Stimulated activated memory B cell treated with anti-CD40 and anti-IgM and Interleukin-4, amounts not matched to agents 10 μg/mL and 1 μg/mL and 100 μg/mL, for 72 hours (primary cell): ENCODE data around the gene OR52K2.
"Not testable (repeated sequence)": the region's sequence is repeated elsewhere in the genome, so short reads cannot be mapped to it uniquely, and the experiment has no call there.

Experiments used
- ATAC-seq: fragments of 150-1000 bp; cut with Tn5 transposase; 2 replicates; pipeline ENCODE4 v1.10.0; 2021
- H3K27ac Mint-ChIP-seq: one replicate; pipeline ENCODE4 v1.8.0; 2022; ENCODE audit warnings: mild to moderate bottlenecking, mixed read lengths
- H3K27me3 Mint-ChIP-seq: one replicate; pipeline ENCODE4 v1.8.0; 2022; ENCODE audit warnings: mixed read lengths
- H3K36me3 Mint-ChIP-seq: one replicate; pipeline ENCODE4 v1.8.0; 2022; ENCODE audit warnings: mixed read lengths
- H3K4me1 Mint-ChIP-seq: one replicate; pipeline ENCODE4 v1.8.0; 2022; ENCODE audit warnings: mixed read lengths
- H3K4me3 Mint-ChIP-seq: one replicate; pipeline ENCODE4 v1.8.0; 2022; ENCODE audit warnings: mild to moderate bottlenecking, moderate library complexity, mixed read lengths
- H3K9me3 Mint-ChIP-seq: one replicate; pipeline ENCODE4 v1.8.0; 2022; ENCODE audit warnings: mixed read lengths

Gene OR52K2

GRCh38 chr11:4448995-4449394 lies at the start of gene OR52K2:
Gene OR52K2, plus strand, starts transcription at chr11:4449295. Its CDS starts 45 bp downstream, at chr11:4449340.
- ATAC-seq, result no peak
- peaks cover 8% of the 10 kb centered on the region for H3K27me3 Mint-ChIP-seq
- H3K4me1 Mint-ChIP-seq, result peaks cover 2% of the 10 kb centered on the region
- peaks cover 2% of the 10 kb centered on the region for H3K36me3 Mint-ChIP-seq
- H3K4me3 Mint-ChIP-seq, result no peak within 1 kb of the TSS
- no peak within 1 kb of the TSS for H3K27ac Mint-ChIP-seq
- H3K9me3 Mint-ChIP-seq, result peaks cover 1% of the 10 kb centered on the region

DNA sequence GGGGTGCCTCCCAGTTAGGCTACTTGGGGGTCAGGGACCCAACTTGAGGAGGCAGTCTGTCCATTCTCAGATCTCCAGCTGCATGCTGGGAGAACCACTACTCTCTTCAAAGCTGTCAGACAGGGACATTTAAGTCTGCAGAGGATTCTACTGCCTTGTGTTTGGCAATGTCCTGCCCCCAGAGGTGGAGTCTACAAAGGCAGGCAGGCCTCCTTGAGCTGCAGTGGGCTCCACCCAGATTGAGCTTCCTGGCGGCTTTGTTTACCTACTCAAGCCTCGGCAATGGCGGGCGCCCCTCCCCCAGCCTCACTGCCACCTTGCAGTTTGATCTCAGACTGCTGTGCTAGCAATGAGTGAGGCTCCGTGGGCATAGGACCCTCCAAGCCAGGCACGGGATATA lies 42.9 kb upstream of the OR52K2 start:
- not testable (repeated sequence) for H3K36me3 Mint-ChIP-seq, H3K4me3 Mint-ChIP-seq, H3K9me3 Mint-ChIP-seq, H3K4me1 Mint-ChIP-seq, H3K27ac Mint-ChIP-seq, ATAC-seq
- peaks cover 37% of the 10 kb centered on the region for H3K27me3 Mint-ChIP-seq

GRCh38 chr11:4416306-4416705 lies 32.8 kb upstream of the OR52K2 start:
- Mint-ChIP-seq H3K4me3 (no peak overlapping the region), H3K4me1 (no peaks in the 10 kb centered on the region), H3K27me3 (peaks cover 11% of the 10 kb centered on the region), H3K9me3 (no peaks in the 10 kb centered on the region), H3K36me3 (no peaks in the 10 kb centered on the region), H3K27ac (no peak overlapping the region)
- ATAC-seq, result no peak

GRCh38 chr11:4416816-4417215 lies 32.3 kb upstream of the OR52K2 start:
- peaks cover 11% of the 10 kb centered on the region for H3K27me3 Mint-ChIP-seq
- no peak overlapping the region for H3K27ac Mint-ChIP-seq
- H3K36me3 Mint-ChIP-seq, result no peaks in the 10 kb centered on the region
- no peak for ATAC-seq
- no peaks in the 10 kb centered on the region for H3K4me1 Mint-ChIP-seq
- H3K9me3 Mint-ChIP-seq, result no peaks in the 10 kb centered on the region
- no peak overlapping the region for H3K4me3 Mint-ChIP-seq

DNA sequence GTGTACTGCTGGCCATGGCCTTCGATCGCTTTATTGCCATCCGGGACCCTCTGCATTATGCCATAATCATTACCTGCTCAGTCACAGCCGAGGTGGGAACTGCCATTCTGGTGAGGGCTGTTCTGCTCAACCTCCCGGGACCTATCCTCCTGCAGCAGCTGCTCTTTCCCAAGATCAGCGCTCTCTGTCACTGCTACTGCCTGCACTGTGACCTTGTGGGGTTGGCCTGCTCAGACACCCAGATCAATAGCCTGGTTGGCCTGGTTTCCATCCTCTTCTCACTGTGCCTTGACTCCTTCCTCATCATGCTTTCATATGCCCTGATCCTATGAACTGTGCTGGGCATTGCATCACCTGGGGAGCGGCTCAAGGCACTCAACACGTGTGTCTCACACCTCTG lies 30.7 kb upstream of the OR52K2 start:
- Mint-ChIP-seq H3K27ac (no peak overlapping the region), H3K4me3 (no peak overlapping the region), H3K36me3 (no peaks in the 10 kb centered on the region), H3K27me3 (peaks cover 14% of the 10 kb centered on the region), H3K9me3 (no peaks in the 10 kb centered on the region), H3K4me1 (no peaks in the 10 kb centered on the region)
- ATAC-seq, result no peak

DNA sequence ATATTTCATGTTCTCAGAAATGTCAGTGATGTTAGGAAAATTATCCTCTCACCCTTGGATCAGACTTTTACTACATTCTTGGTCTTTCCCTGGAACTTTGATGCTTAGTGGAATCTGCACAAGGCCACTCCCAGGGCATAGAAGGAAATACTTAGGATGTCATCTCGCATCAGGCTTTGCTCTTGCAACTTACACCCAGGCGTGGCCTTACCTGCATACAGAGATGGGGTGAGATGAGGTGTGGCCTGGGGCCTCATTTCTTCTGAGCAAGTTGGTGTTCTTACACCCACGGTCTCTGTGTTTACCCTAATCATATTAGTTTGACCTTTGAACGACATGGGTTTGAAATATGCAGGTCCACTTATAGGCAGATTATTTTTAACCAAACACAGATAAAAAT lies 19.0 kb upstream of the OR52K2 start:
- no peak for ATAC-seq
- Mint-ChIP-seq H3K36me3 (no peaks in the 10 kb centered on the region), H3K27me3 (peaks cover 25% of the 10 kb centered on the region), H3K4me1 (no peaks in the 10 kb centered on the region), H3K27ac (no peak overlapping the region), H3K4me3 (no peak overlapping the region), H3K9me3 (no peaks in the 10 kb centered on the region)

GRCh38 chr11:4433856-4434255 lies 15.2 kb upstream of the OR52K2 start:
- no peak overlapping the region for H3K4me3 Mint-ChIP-seq

DNA sequence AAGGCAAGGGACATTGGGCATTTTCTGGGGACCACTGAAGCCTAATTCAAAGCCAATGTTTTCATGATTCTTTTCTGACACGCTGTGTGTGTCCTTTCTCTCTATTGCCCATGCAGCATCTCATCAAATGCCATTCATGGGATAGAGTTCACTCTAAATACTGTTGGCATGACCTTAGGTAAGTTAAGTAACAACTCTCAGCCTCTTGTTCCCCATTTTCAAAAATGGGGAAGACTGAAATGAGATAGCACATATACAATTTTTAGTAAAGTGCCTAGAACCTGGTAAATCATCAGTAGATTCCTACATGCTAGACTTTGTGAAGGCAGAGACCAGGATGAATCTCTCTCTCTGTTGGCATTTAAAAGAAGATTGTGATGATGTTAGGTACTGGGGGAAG lies 12.7 kb upstream of the OR52K2 start:
- peaks cover 34% of the 10 kb centered on the region for H3K27me3 Mint-ChIP-seq
- H3K9me3 Mint-ChIP-seq, result peaks cover 3% of the 10 kb centered on the region
- H3K27ac Mint-ChIP-seq, result no peak overlapping the region
- ATAC-seq, result no peak
- no peaks in the 10 kb centered on the region for H3K4me1 Mint-ChIP-seq
- no peak overlapping the region for H3K4me3 Mint-ChIP-seq
- no peaks in the 10 kb centered on the region for H3K36me3 Mint-ChIP-seq

More at GRCh38 chr11:4433856-4434255, 15.2 kb upstream of the OR52K2 start:
- no peak for ATAC-seq
- Mint-ChIP-seq H3K27me3 (peaks cover 41% of the 10 kb centered on the region), H3K4me1 (no peaks in the 10 kb centered on the region), H3K27ac (no peak overlapping the region), H3K9me3 (no peaks in the 10 kb centered on the region), H3K36me3 (no peaks in the 10 kb centered on the region)

DNA sequence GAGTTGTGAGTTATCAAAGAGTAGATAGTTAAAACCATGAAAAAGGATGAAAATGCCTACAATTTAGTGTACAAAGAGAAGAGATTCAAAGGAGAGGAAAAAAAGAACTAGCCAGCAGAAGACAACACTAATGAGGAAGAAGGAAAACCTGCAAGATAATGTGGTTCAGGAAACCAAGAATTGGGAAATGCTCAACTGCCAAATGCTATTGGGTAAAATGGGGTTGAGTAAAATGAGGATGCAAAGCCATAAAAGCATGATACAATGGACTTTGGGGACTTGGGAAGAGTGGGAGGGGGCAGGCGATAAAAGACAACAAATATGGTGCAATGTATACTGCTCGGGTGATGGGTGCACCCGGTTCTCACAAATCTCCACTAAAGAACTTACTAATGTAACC lies 7.6 kb upstream of the OR52K2 start:
- Mint-ChIP-seq H3K27me3 (peaks cover under 1% of the 10 kb centered on the region), H3K9me3 (peaks cover 3% of the 10 kb centered on the region), H3K36me3 (no peaks in the 10 kb centered on the region)

GRCh38 chr11:4443232-4443891 lies 5.7 kb upstream of the OR52K2 start:
- peaks cover 3% of the 10 kb centered on the region for H3K9me3 Mint-ChIP-seq
- ATAC-seq, result no peak
- H3K27me3 Mint-ChIP-seq, result no peaks in the 10 kb centered on the region
- H3K27ac Mint-ChIP-seq, result no peak overlapping the region
- H3K36me3 Mint-ChIP-seq, result no peaks in the 10 kb centered on the region
- no peaks in the 10 kb centered on the region for H3K4me1 Mint-ChIP-seq
- no peak overlapping the region for H3K4me3 Mint-ChIP-seq

More for the DNA sequence above, 7.6 kb upstream of the OR52K2 start:
- no peak for ATAC-seq
- no peaks in the 10 kb centered on the region for H3K4me1 Mint-ChIP-seq
- H3K27ac Mint-ChIP-seq, result no peak overlapping the region
- no peak overlapping the region for H3K4me3 Mint-ChIP-seq

DNA sequence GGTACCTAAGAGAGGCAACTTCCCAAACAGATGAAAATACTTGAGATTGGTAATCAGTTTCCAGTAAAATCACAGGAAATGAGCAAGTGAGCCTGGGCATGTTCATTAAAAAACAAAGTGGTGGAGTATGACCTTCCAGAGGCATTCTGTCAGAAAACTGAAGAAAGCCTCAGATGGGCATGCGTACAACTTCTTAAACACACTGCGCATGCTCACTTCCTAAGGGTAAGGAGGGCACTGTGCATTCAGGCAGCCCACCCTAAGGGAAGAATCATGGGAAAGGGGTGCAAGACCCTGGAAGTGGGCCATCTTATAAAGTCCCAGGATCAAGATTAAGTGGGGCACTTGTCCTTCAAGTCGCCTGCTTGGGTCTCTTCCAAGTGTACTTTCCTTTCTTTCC lies 4.0 kb downstream of the OR52K2 start:
- Mint-ChIP-seq H3K36me3 (peaks cover 5% of the 10 kb centered on the region), H3K4me3 (no peak overlapping the region), H3K27me3 (peaks cover 8% of the 10 kb centered on the region), H3K27ac (no peak overlapping the region), H3K4me1 (peaks cover 18% of the 10 kb centered on the region), H3K9me3 (peaks cover 15% of the 10 kb centered on the region)
- ATAC-seq, result no peak

DNA sequence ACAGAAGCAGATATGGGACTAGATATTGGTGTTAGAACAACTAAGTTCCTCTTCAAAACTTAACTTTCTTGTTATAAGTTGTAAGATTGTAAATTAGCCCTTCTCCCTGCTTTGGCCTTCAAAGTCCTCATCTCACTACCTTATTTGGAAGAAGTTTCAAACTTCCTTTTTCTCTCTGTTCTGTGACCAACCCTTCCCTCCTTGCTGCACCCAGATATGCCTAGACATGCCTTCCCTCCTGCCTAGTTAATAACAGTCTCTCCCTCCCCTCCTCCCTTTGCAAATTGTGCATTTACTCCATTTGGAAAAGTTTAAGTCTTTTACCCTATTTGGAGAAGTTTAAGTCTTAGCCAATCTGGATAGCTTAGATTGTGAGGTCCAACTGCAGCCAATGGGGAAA lies 4.9 kb downstream of the OR52K2 start:
- ATAC-seq, result no peak
- H3K27me3 Mint-ChIP-seq, result peaks cover 8% of the 10 kb centered on the region
- H3K27ac Mint-ChIP-seq, result no peak overlapping the region
- H3K4me1 Mint-ChIP-seq, result peaks cover 22% of the 10 kb centered on the region
- H3K4me3 Mint-ChIP-seq, result no peak overlapping the region
- peaks cover 5% of the 10 kb centered on the region for H3K36me3 Mint-ChIP-seq
- peaks cover 15% of the 10 kb centered on the region for H3K9me3 Mint-ChIP-seq

GRCh38 chr11:4455419-4455818 lies 6.3 kb downstream of the OR52K2 start:
- Mint-ChIP-seq H3K27me3 (no peaks in the 10 kb centered on the region), H3K4me3 (no peak overlapping the region), H3K4me1 (peaks cover 35% of the 10 kb centered on the region), H3K36me3 (peaks cover 5% of the 10 kb centered on the region), H3K27ac (no peak overlapping the region), H3K9me3 (peaks cover 15% of the 10 kb centered on the region)
- ATAC-seq, result no peak

DNA sequence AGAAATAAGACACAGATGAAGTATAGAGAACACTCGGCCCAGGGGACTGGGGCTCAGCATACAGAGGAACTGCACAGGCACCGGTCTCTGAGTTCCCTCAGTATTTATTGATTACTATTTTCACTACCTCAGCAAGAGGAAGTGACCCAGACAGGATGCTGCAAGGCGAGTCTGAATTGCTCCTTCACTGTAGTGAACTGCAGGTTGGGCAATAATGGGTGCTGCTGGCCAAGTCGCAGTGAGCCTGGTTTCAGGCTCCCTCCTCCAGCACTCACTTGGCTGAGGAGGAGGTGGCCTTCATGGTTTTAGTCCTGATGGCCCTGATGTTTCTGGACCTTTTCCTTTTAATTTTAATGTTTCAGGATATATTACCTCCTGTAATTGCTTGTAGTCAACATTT lies 10.4 kb downstream of the OR52K2 start:
- peak; percentile 86 for ATAC-seq

GRCh38 chr11:4460151-4460550 lies 11.1 kb downstream of the OR52K2 start:
- Mint-ChIP-seq H3K36me3 (peaks cover 17% of the 10 kb centered on the region), H3K4me1 (peaks cover 29% of the 10 kb centered on the region), H3K27me3 (no peaks in the 10 kb centered on the region), H3K9me3 (peaks cover 27% of the 10 kb centered on the region), H3K27ac (no peak overlapping the region), H3K4me3 (no peak overlapping the region)
- ATAC-seq, result no peak

More for the DNA sequence above, 10.4 kb downstream of the OR52K2 start:
- Mint-ChIP-seq H3K36me3 (peaks cover 11% of the 10 kb centered on the region), H3K4me1 (peaks cover 29% of the 10 kb centered on the region), H3K9me3 (peaks cover 25% of the 10 kb centered on the region), H3K27me3 (no peaks in the 10 kb centered on the region), H3K4me3 (no peak overlapping the region), H3K27ac (peak overlapping the region; percentile 33)

GRCh38 chr11:4464216-4465159 lies 15.4 kb downstream of the OR52K2 start:
- H3K9me3 Mint-ChIP-seq, result peaks cover 19% of the 10 kb centered on the region
- peaks cover 42% of the 10 kb centered on the region for H3K4me1 Mint-ChIP-seq
- H3K36me3 Mint-ChIP-seq, result peaks cover 17% of the 10 kb centered on the region
- no peak for ATAC-seq
- H3K27ac Mint-ChIP-seq, result no peak overlapping the region
- no peak overlapping the region for H3K4me3 Mint-ChIP-seq
- no peaks in the 10 kb centered on the region for H3K27me3 Mint-ChIP-seq
